Epidermal melanocyte (primary cell): ENCODE measurements around the gene C6orf132.

ENCODE experiments used
- DNase-seq: peaks from one replicate; pipeline ENCODE4 v3.0.0; 2011; ENCODE audit warnings: low spot score; ENCODE audit not compliant: insufficient read length

C6orf132 gene

DNA sequence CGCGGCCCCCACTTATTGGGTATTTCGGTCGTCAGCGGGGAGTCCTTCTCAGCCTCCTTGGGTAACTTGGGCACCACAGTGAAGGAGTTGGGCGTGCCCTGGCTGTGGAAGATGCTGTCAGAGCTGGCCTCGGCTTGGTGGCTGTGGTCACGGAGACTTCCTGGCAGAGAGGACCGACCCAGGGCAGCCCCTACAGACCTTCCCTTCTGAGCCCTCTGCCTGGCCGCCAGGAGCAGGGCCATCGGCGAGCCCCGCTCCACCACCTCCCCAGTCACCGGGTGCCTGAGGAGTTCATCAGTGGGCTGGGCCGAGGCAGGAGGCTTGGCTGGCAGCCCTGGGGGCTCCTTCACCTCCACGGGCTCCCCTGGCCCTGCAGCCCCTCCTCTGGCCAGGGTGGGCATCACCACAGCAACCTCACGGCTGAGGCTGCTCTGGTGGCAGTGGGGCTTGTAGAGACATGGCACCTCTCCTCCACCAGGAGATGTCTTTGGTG, 37.2 kb downstream of the C6orf132 start:
- DNase-seq = no peak

DNA sequence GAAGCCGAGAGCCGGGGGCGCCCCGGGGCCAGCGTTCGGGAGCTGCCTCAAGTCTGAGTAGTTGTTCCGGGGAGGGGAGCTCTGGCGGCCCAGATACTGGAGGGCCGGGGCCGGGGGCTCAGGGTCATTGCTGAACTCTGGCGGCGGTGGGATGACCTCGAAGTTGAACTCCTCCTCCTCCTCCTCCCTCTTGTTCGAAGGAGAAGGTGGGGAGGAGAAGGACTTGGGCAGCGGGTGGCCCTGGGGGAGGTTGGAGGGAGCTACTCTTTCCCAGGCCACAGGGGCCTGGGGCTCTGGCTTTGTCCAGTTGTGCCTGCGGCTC, 37.7 kb downstream of the C6orf132 start:
- DNase-seq = no peak

DNA sequence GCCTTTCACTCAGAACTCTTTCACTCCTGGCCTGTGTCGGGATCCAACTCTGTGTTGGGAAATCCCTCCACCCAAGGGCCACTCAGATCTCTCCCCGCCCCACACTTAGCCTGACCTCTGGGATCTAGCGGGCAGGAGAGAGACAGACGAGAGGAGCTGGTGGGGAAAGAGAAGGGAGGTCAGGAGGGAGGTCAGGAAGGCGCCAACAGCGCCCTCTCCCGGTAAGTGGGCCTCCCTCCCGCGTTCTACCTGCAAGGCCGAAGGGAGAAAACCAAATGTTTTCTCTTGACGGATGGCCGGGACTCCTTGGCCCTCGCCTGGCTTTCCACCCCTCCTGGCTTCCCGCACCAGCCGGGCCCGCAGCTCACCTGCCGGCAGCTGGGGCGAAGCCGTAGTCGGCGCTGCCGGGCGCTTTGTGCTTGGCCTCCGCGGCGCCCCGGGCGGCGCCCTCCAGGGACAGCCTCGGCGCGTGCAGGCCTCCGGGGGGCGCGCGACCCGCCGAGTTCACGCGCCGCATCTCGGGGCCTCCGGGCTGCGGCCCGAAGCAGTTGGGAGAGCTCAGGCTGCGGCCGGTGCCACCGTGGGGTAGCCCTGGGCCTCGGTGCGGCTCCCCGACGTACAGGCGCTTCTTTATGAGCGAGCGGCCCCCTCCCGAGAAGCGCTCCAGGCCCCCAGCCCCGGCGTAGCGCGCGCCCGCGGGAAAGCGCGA, 38.2 kb downstream of the C6orf132 start:
- DNase-seq = peak; percentile 35

- no peak for DNase-seq
These were observed 38.7 kb downstream of the C6orf132 start for GRCh38 chr6:42103753-42104094.

DNA sequence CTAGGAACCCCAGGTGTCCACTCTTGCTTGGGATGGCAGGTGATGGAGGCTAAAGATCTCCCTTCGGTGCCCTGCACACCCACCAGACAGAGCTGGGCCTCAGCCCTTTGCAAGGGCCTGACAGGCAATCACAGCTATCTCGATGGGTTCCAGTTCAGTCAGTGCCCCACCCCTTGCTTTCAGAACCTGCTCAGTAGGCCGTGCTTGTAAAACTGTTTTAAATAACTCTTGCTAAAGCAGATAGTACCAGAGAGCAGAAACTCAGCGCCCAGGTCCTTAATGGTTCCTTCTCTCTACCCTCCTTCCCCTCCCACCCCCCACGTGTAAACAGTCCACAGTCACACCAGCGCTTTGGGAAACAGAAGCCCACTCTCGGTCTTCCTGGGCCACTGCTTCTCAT, 39.2 kb downstream of the C6orf132 start:
- no peak for DNase-seq

GRCh38 chr6:42101186-42101657, 41.2 kb downstream of the C6orf132 start:
- no peak for DNase-seq

DNA sequence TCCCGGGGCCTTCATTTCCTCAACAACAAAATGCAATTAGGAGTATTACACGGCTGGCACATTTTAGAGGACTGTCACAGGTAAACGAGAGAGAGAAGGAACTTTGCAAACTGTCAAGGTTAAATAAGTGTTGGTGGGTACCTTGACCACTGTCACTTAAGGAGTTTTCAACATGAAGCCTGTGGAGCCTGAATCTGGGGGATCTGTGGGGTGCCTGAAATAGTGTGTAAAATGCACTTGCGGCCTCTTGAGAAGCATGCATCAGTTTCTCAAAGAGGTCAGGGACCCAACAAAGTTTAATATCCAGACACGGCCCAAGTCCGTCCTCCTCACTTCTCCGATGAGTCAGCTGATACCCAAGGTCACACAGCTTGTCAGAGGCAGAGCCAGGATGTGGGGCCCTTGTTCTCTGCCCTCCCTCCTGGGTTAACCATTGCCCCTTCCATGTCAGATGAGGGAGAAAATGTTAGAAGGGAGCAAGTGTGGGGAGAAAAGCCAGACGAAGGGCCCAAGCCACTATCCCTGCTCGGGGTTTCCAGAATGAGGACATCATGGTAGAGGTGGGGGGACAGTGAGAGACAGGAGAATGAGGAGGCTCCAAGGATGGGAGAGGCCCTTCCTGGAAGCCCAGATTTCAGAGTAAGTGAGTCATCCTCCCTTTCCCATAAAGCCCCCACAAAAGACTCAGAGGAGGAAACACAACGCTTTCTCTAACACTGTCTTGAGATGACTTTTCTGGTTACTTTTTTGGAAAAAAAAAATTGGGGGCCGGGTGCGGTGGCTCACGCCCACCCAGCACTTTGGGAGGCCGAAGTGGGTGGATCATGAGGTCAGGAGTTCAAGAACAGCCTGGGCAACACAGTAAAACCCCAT, 42.2 kb downstream of the C6orf132 start:
- no peak for DNase-seq

DNA sequence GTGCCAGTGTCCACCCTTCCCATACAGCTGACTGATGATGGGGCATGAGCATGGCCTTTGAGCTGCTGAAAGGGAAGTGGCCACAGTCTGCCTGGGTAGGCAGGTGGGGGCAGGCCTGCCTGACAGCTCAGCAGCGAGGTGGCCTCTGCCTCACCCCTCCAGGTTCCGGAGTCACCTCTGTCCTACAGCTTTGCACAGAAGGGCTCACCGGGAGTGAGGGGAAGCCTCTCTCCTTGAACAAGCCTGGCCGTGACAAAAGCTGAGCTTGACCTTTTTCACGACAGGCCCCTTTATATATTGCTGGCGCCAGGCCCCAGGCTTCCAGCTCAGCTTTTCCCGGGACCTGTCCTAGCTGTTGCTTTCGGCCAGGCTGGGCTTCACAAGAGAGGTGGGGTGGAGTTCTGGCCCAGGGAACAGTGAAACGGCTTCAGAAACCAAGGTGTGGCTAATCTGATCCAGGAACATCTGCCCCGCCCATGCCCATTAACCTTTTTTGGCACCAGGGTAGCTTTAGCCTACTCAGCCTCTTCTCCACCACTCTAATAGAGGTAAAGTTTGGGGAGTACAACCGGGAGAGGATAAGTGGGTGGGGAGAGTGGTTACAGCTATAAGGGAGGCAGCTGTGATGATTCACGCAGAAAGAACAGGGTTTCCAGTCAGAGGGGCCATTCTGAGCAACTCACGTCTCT, 42.9 kb downstream of the C6orf132 start:
- DNase-seq = no peak

GRCh38 chr6:42095776-42096541, 46.5 kb downstream of the C6orf132 start:
- no peak for DNase-seq

DNA sequence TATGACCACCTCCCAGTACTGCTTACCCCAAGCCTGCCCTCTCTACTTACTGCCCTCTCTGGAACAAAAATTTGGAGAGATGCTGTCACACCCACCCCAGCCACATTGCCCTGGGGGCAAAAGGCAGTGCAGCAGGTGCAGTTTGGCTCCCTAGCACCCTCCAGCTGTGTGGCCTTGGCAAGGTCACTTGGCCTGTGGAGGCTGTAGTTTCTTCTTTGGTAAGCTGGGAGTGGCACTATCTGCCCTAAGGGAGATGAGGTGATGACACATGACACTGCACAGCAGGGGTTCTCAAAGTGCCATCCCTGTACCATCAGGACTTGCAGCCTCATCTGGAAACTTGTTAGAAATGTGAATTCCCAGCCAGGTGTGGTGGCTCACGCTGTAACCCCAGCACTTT, 47.3 kb downstream of the C6orf132 start:
- no peak for DNase-seq

DNA sequence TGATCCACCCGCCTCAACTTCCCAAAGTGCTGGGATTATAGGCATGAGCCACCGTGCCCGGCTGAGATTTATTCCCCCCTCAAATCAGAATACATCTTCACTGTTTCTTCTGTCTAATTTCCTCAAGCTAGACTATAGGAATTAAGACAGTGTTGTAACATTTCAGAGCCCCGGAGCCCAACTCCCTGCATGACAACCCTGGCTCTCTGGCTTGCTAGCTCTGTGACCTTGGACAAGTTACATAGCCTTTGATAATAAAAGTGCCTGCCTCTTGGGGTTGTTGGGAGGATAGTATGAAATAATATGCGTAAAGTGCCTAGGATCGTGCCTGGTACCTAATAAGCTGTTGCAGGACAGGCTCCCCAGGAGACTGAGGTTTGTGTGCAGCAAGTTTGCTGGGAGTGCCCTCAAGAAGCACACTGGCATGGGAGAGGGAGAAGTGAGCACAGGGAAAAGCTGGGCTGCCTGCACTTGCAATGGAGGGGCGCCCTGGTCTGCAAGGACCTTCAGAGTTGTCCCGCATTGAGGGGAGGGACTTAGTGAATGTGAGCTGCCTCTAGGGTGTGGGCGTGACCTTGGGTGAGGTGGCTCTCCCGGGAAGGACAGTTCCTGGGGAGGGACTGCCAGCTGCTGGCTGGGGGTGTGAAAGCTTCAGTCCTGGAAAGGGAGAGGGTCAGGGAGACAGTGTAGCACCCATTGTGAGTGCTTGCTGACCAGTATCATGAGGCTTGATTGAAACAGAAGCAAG, 48.7 kb downstream of the C6orf132 start:
- DNase-seq = no peak

DNA sequence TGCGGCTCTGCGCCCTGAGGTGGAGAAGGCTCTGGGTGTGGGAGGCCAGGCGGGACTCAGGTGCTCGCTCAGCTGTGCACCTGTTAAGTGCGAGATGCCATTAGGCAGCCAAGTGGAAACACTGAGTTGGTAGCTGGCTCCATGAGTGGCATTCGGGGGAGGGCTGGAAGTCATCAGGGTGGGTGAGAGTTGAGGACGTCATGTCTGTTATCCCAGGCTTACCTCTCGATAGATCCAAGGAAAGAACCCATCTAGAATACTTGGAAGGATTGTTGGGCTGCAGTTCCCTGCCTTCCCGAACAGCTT, 50.7 kb downstream of the C6orf132 start:
- DNase-seq = no peak

GRCh38 chr6:42090819-42091717, 51.4 kb downstream of the C6orf132 start:
- no peak for DNase-seq

- DNase-seq = no peak
These were observed 54.3 kb downstream of the C6orf132 start for GRCh38 chr6:42088101-42088591.

DNA sequence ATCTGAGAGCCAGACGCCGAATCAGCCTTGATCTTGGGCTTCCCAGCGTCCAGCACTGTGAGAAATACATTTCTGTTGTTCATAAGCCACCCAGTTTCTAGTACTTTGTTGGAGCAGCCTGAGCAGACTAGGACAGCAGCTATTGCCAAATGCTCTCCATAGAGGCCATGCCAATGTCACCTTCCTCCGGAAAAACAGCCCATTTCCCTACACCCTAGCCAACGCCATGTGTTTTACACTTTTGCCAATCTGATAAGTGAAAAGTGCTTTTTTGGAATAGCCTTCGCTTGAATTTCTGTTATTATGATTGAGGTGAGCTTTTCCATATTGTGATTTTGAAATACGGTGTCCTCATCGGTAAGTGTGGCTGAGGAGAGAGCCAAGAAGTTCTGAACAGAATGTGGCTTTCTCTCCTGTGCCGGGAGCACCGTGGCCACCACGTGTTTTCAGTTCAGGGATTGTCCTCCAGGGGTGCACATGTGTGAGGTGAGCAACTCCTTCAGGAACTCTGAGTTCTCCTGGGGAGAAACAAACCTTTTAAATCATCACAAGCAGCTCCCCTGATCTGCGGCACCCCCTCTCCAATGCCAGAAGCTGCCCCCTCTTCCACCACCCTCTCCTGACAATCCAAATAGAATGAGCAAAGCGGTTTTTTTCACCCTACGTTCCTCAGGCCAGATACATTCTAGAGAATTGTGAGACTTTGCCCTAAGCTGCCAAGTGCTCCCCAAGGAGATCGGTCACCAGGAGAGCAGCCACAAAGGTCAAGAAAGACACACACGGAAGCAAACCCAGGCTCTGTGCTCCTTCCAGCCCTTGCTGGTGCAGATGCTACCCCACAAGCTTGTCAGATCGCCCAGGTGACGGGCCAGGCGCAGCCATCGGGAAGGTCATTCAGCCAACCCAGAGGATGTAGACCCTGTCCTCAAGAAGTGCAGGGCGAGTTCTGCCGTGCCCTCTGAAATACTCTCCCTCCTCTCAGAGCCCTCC, 56.1 kb downstream of the C6orf132 start:
- DNase-seq = no peak

DNA sequence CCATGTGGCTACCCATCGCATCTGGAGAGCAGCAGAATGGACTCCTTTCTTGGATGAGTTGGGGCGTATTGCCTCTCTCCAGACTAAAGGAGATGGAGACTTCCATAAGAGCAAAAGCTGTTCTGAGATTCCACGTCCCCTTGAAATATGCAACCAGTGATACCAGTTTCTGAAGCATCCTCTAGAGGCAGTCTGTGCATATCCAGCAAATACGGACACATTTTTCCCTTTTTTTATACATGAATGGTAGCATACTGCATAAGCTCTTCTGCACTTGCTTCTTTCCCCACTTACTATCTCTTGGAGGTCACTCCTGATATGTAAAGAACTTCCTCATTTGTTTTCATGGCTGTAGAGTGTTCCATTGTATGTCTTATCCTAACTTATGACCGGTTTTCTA, 57.5 kb downstream of the C6orf132 start:
- no peak for DNase-seq

DNA sequence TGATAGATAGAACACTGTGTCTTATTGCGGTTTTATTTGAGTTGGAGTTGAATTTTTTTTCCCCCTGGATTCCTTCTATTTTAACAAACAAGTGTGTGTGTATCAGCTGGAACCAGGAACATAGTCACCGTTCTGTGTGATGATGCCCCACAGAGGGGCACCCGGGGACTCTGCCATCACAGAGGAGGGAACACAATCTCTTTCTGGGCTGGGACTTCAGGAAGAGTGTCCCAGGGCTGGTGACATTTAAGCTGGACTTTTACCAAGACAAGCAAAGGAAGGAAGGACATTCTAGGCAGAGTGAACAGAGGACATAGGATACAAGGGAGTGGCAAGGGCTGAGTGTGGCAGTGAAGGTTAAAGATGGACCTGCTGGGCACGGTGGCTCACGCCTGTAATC, 58.9 kb downstream of the C6orf132 start:
- DNase-seq = no peak

DNA sequence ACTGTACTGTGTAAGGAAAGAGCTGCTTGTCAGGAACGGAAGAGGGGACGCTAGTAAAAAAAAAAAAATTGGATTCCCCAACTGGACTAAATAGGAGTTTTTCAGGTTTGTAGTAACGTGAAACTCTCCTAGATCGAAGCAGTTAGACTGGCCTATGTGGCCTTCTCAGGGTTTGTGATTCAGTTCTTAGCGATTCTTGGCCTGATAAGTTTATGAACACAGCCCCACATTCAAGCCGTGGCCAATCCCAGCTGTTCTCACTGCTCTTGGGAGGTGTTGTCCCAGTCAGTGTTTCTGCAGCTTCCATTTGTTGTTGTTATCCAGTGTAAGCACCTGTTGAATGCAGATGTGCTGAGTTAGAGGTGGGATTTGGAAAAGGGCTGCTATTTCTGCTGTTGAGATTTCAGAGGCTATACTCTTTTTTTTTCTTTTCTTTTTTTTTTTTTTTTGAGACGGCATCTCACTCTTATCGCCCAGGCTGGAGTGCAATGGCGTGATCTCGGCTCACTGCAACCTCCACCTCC, 62.4 kb downstream of the C6orf132 start:
- DNase-seq = no peak
